ENCODE measurements around the gene PPP4R2. TPM values are rescaled to one million over a fixed set of nuclear protein-coding genes. Genes with fewer than 3 reads are reported as not detected.

The PPP4R2 gene
- total and polyA plus RNA-seq, 2 of the 8 experiments (the other 6 are each of a cell fraction or from before 2014, with no cell fraction given) = 11.5 to 89.9 TPM

GRCh38 chr3:73030073-73030597 is 33.5 kb downstream of the PPP4R2 start:
- Histone ChIP-seq H3K36me3 (ENCODE audit: control insufficient read depth in 2 of 4, insufficient read depth in 4 of 4, low read length in 3 of 4) (no peaks in the 10 kb centered on the region), H3K4me2 (ENCODE audit: insufficient read depth in 1 of 2, low read depth in 2 of 2, low read length in 2 of 2) (no peak overlapping the region), H2AFZ (ENCODE audit: low read length) (no peak overlapping the region), H3K56ac (replicated peaks; ENCODE audit: insufficient read length, low read depth, low read length) (no peak overlapping the region), H3K9ac (replicated peaks in 1 of 4; ENCODE audit: extremely low read depth in 1 of 4, low read depth in 3 of 4, low read length in 3 of 4) (no peak overlapping the region), H3K27me3 (replicated peaks in 1 of 4; ENCODE audit: control insufficient read depth in 3 of 4, extremely low read depth in 1 of 4, insufficient read depth in 3 of 4, low read length in 3 of 4) (no peaks in the 10 kb centered on the region), H3K9me3 (ENCODE audit: insufficient read depth in 2 of 2, low read depth in 1 of 2, low read length in 1 of 2) (no peaks in the 10 kb centered on the region), H3K4ac (replicated peaks; ENCODE audit: insufficient read length, low read depth, low read length) (no peak overlapping the region), H3K18ac (ENCODE audit: extremely low read depth, low read length) (no peak overlapping the region), H3K23ac (ENCODE audit: insufficient read length) (no peak overlapping the region), H2BK5ac (ENCODE audit: low read depth, low read length) (no peak overlapping the region), H2BK20ac (ENCODE audit: low read length) (no peak overlapping the region), H3K79me1 (ENCODE audit: low read depth, low read length) (peaks cover 12% of the 10 kb centered on the region; the same call in 1 of the 2 replicates), H3K4me3 (ENCODE audit: extremely low read depth in 1 of 4, insufficient read depth in 2 of 4, low read depth in 3 of 4, low read length in 4 of 4) (no peak overlapping the region), H4K91ac (replicated peaks; ENCODE audit: insufficient read length, low read length) (no peak overlapping the region), H3K27ac (ENCODE audit: low read depth, low read length) (no peak overlapping the region; the same call in 1 of the 2 replicates), H3K79me2 (ENCODE audit: control insufficient read depth in 1 of 2, insufficient read depth in 2 of 2, low read length in 2 of 2) (peaks cover 50 to 100% of the 10 kb centered on the region in 2 experiments), H4K8ac (ENCODE audit: extremely low read depth, insufficient read depth, low read length) (no peak overlapping the region), H3K4me1 (replicated peaks in 1 of 4; ENCODE audit: control insufficient read depth in 3 of 4, insufficient read depth in 4 of 4, low read length in 3 of 4) (peaks cover 0 to 5% (median 0%) of the 10 kb centered on the region in 4 experiments; a peak in 4 of 7 replicates), H2BK15ac (ENCODE audit: low read length) (no peak overlapping the region), H4K5ac (ENCODE audit: insufficient read length, low read depth, low read length) (no peak overlapping the region), H2BK120ac (replicated peaks; ENCODE audit: low read depth, low read length) (no peak overlapping the region), H4K20me1 (replicated peaks in 1 of 2; ENCODE audit: control insufficient read depth in 1 of 2, insufficient read depth in 2 of 2, low read length in 2 of 2) (peaks cover 13 to 15% of the 10 kb centered on the region in 2 experiments), H2AK5ac (ENCODE audit: low read depth, low read length) (no peak overlapping the region), H2BK12ac (ENCODE audit: low read depth, low read length) (no peak overlapping the region), H3K23me2 (ENCODE audit: low read depth, low read length) (no peaks in the 10 kb centered on the region; the same call in 1 of the 2 replicates), H3K14ac (ENCODE audit: insufficient read length) (no peak overlapping the region)
- WGBS, 2 experiments (ENCODE audit: extremely low coverage in 1 of 2, insufficient coverage in 1 of 2, insufficient read length in 1 of 2, insufficient replicate concordance in 2 of 2, low coverage in 1 of 2, low lambda C conversion rate in 2 of 2, missing lambda C conversion rate in 1 of 2) = 86% methylated on average over 1 of the region's 1 CpG; no CpG with 5 or more reads in 1 of the 2 experiments
- FAIRE-seq = no peak
- CTCF ChIA-PET (ENCODE audit: partially characterized antibody) = no interaction called here
- TF ChIP-seq POLR2A (IDR thresholded peaks at IDR 0.05; ENCODE audit: control extremely low read depth in 1 of 2, low read depth in 2 of 2, low read length in 2 of 2) = no peak
- no peak for TF ChIP-seq SIN3A (conservative IDR thresholded peaks at IDR 0.05 in 1 of 2, IDR thresholded peaks at IDR 0.05 in 1 of 2; ENCODE audit: low read depth in 1 of 2, low read length in 2 of 2)
- TF ChIP-seq CHD1 (IDR thresholded peaks at IDR 0.05; ENCODE audit: low read depth, low read length) = no peak
- no peak for TF ChIP-seq PHF8 (conservative IDR thresholded peaks at IDR 0.05; ENCODE audit: low read depth, low read length)
- no peak for TF ChIP-seq ATF2 (IDR thresholded peaks at IDR 0.05; ENCODE audit: low read length)
- no peak for TF ChIP-seq EGR1 (IDR thresholded peaks at IDR 0.05; ENCODE audit: borderline replicate concordance, low read depth, low read length)
- TF ChIP-seq KDM4A (IDR thresholded peaks at IDR 0.05; ENCODE audit: low read depth, low read length, severe bottlenecking) = no peak
- no peak for TF ChIP-seq EZH2 (IDR thresholded peaks at IDR 0.05; ENCODE audit: low read depth, low read length, severe bottlenecking)
- TF ChIP-seq FOSL1 (IDR thresholded peaks at IDR 0.05; ENCODE audit: insufficient read depth, low read depth, low read length) = no peak
- no peak for TF ChIP-seq SP4 (IDR thresholded peaks at IDR 0.05; ENCODE audit: low read length)
- POLR2A ChIA-PET (ENCODE audit: partially characterized antibody) = no interaction called here
- DNase-seq (ENCODE audit: low read depth in 1 of 2, low spot score in 2 of 2) = no peak

Data from H1 (cell line).